Lower leg skin (tissue), 4 donors: ENCODE results near the gene FRMD6. TPM values are rescaled to one million over a fixed set of nuclear protein-coding genes. Genes with fewer than 3 reads are reported as not detected.
"Not testable (repeated sequence)": the region's sequence is repeated elsewhere in the genome, so short reads cannot be mapped to it uniquely, and the experiment has no call there.

Experiments used
- DNase-seq, 2 donors: peaks; one replicate each; pipeline ENCODE4 v3.0.0-alpha.2; 2019; ENCODE audit warnings: low spot score in 2 of 2
- H3K4me3 ChIP-seq: fragments of 200-600 bp; sonication (generic); 2 replicates; pipeline ENCODE4 v1.5.1; 2017; ENCODE audit warnings: mild to moderate bottlenecking, low read depth; ENCODE audit not compliant: poor library complexity, severe bottlenecking
- CTCF ChIP-seq, 3 donors: fragments of 450-650 bp; IDR thresholded peaks; one replicate each; pipeline ENCODE4 v1.5.1; 2016; ENCODE audit warnings: antibody characterized with exemption in 3 of 3, mild to moderate bottlenecking in 3 of 3, moderate library complexity in 2 of 3
- POLR2A ChIP-seq, 2 donors: fragments of 450-650 bp; IDR thresholded peaks; one replicate each; pipeline ENCODE4 v1.6.1; 2016 to 2017; ENCODE audit warnings: antibody characterized with exemption in 2 of 2, mild to moderate bottlenecking in 1 of 2, moderate library complexity in 1 of 2
- WGBS, 2 donors: methylation state at CpG; one replicate each; pipeline ENCODE4 v1.1.5; 2018; 5-methylcytosine and 5-hydroxymethylcytosine counted together
- intact Hi-C: fragments of 100-400 bp; cut with DNase I; formaldehyde crosslinking; loops from one replicate; pipeline ENCODE4 v1.15.0; 2023; ENCODE audit warnings: low total_unique reads
- total RNA-seq, 4 donors: library from RNA; depleted of rRNA; stranded (reverse); fragments of >200 nt; gene quantifications; one replicate each; pipeline ENCODE4 v1.1.0, GENCODE V29; 2016

The FRMD6 gene
- total RNA-seq, 4 donors from 2014 or later: 144 to 203 (median 152) TPM

GRCh38 chr14:51624955-51625569, 26.6 kb upstream of the FRMD6 start:
- DNase-seq: no peak
- no peak overlapping the region for H3K4me3 ChIP-seq
- intact Hi-C loops: no loop called here
- WGBS, 2 donors: 83 to 88% methylated on average over 1 of the region's 1 CpG
- TF ChIP-seq POLR2A (IDR thresholded peaks at IDR 0.05) (no peak), CTCF (IDR thresholded peaks at IDR 0.05) (no peak)

- no peak for DNase-seq
- H3K4me3 ChIP-seq: no peak overlapping the region
- TF ChIP-seq CTCF (IDR thresholded peaks at IDR 0.05) (no peak), POLR2A (IDR thresholded peaks at IDR 0.05) (no peak)
- WGBS, 2 donors: 51 to 54% methylated on average over 2 of the region's 2 CpGs
- intact Hi-C loops: no loop called here
Observed at GRCh38 chr14:51626185-51626584, 25.5 kb upstream of the FRMD6 start.

- 29 to 43% methylated on average over 1 of the region's 1 CpG for WGBS, 2 donors
- no peak for TF ChIP-seq POLR2A (IDR thresholded peaks at IDR 0.05)
- no peak for TF ChIP-seq CTCF (IDR thresholded peaks at IDR 0.05)
- no peak for DNase-seq
- no peak overlapping the region for H3K4me3 ChIP-seq
- intact Hi-C loops: no loop called here
Observed at GRCh38 chr14:51626788-51627187, 24.9 kb upstream of the FRMD6 start.

GRCh38 chr14:51627313-51627712, 24.4 kb upstream of the FRMD6 start:
- no peak overlapping the region for H3K4me3 ChIP-seq
- no peak for TF ChIP-seq CTCF (IDR thresholded peaks at IDR 0.05)
- no peak for TF ChIP-seq POLR2A (IDR thresholded peaks at IDR 0.05)
- intact Hi-C loops: no loop called here
- no peak for DNase-seq

GRCh38 chr14:51628238-51628637, 23.5 kb upstream of the FRMD6 start:
- TF ChIP-seq POLR2A (IDR thresholded peaks at IDR 0.05) (no peak), CTCF (IDR thresholded peaks at IDR 0.05) (no peak)
- intact Hi-C loops: no loop called here
- no peak for DNase-seq
- no peak overlapping the region for H3K4me3 ChIP-seq
- whole genome bisulfite sequencing, 2 donors: 79 to 89% methylated on average over 1 of the region's 1 CpG

GRCh38 chr14:51630987-51631386, 20.7 kb upstream of the FRMD6 start:
- 90 to 93% methylated on average over 2 of the region's 2 CpGs for WGBS, 2 donors
- intact Hi-C loops: no loop called here
- DNase-seq: no peak
- no peak overlapping the region for H3K4me3 ChIP-seq
- no peak for TF ChIP-seq CTCF (IDR thresholded peaks at IDR 0.05)
- TF ChIP-seq POLR2A (IDR thresholded peaks at IDR 0.05): no peak

- intact Hi-C loops, DNase-seq, H3K4me3 ChIP-seq: not testable (repeated sequence)
- WGBS, 2 donors: 85 to 92% methylated on average over 2 of the region's 2 CpGs
Observed at GRCh38 chr14:51633298-51633697, 18.4 kb upstream of the FRMD6 start.
